GM19043 (cell line): Measurements from ENCODE around the gene ARHGAP35.
"Not testable (repeated sequence)": the region's sequence is repeated elsewhere in the genome, so short reads cannot be mapped to it uniquely, and the experiment has no call there.

Experiments used
- ATAC-seq: cut with Tn5 transposase; IDR thresholded peaks from one replicate; pipeline ENCODE4 v1.9.1; 2021; ENCODE audit warnings: low read depth; ENCODE audit not compliant: unreplicated experiment

Gene ARHGAP35

GRCh38 chr19:46867170-46867569 lies 6.4 kb downstream of the ARHGAP35 start:
- no peak for ATAC-seq

GRCh38 chr19:46868025-46868802 lies 7.4 kb downstream of the ARHGAP35 start:
- no peak for ATAC-seq

- not testable (repeated sequence) for ATAC-seq
Measured at GRCh38 chr19:46871173-46871572, 10.4 kb downstream of the ARHGAP35 start.

- no peak for ATAC-seq
Measured at GRCh38 chr19:46872967-46873366, 12.2 kb downstream of the ARHGAP35 start.

- ATAC-seq: no peak
Measured at GRCh38 chr19:46875234-46875633, 14.4 kb downstream of the ARHGAP35 start.

- ATAC-seq: no peak
Measured at GRCh38 chr19:46875657-46876056, 14.9 kb downstream of the ARHGAP35 start.

GRCh38 chr19:46878613-46879375 lies 18.0 kb downstream of the ARHGAP35 start:
- no peak for ATAC-seq

GRCh38 chr19:46880431-46880830 lies 19.6 kb downstream of the ARHGAP35 start:
- ATAC-seq: no peak

- no peak for ATAC-seq
Measured at GRCh38 chr19:46881092-46881491, 20.3 kb downstream of the ARHGAP35 start.

GRCh38 chr19:46882034-46882433 lies 21.2 kb downstream of the ARHGAP35 start:
- no peak for ATAC-seq

GRCh38 chr19:46882751-46883150 lies 22.0 kb downstream of the ARHGAP35 start:
- not testable (repeated sequence) for ATAC-seq

- no peak for ATAC-seq
Measured at GRCh38 chr19:46885411-46885810, 24.6 kb downstream of the ARHGAP35 start.

GRCh38 chr19:46886546-46887239 lies 25.9 kb downstream of the ARHGAP35 start:
- no peak for ATAC-seq

GRCh38 chr19:46887240-46887782 lies 26.5 kb downstream of the ARHGAP35 start:
- ATAC-seq: no peak

GRCh38 chr19:46890423-46891170 lies 29.8 kb downstream of the ARHGAP35 start:
- ATAC-seq: no peak

GRCh38 chr19:46892252-46893179 lies 31.7 kb downstream of the ARHGAP35 start:
- ATAC-seq: no peak

GRCh38 chr19:46896076-46896794 lies 35.4 kb downstream of the ARHGAP35 start:
- no peak for ATAC-seq

GRCh38 chr19:46898731-46899130 lies 37.9 kb downstream of the ARHGAP35 start:
- ATAC-seq: no peak

GRCh38 chr19:46900341-46900740 lies 39.5 kb downstream of the ARHGAP35 start:
- no peak for ATAC-seq
